Measurements from ENCODE around the gene C16orf78. TPM values are rescaled to one million over a fixed set of nuclear protein-coding genes. Genes with fewer than 3 reads are reported as not detected.

Gene C16orf78
- total RNA-seq, 1 donor from 2014 or later = not detected

- DNase-seq (ENCODE audit: low read depth in 2 of 2) = no peak
These were observed 55.2 kb downstream of the C16orf78 start for GRCh38 chr16:49428808-49429207.

- no peak for DNase-seq (ENCODE audit: low read depth in 2 of 2)
These were observed 57.4 kb downstream of the C16orf78 start for GRCh38 chr16:49431040-49431439.

GRCh38 chr16:49431591-49432290 is 58.1 kb downstream of the C16orf78 start:
- DNase-seq (ENCODE audit: low read depth in 2 of 2) = no peak

GRCh38 chr16:49434733-49435132 is 61.1 kb downstream of the C16orf78 start:
- DNase-seq (ENCODE audit: low read depth in 2 of 2) = no peak

- DNase-seq (ENCODE audit: low read depth in 2 of 2) = no peak
These were observed 62.6 kb downstream of the C16orf78 start for GRCh38 chr16:49436181-49436580.

GRCh38 chr16:49437344-49437743 is 63.7 kb downstream of the C16orf78 start:
- no peak for DNase-seq (ENCODE audit: low read depth in 2 of 2)

- no peak for DNase-seq (ENCODE audit: low read depth in 2 of 2)
These were observed 65.4 kb downstream of the C16orf78 start for GRCh38 chr16:49439050-49439449.

GRCh38 chr16:49439676-49440075 is 66.1 kb downstream of the C16orf78 start:
- no peak for DNase-seq (ENCODE audit: low read depth in 2 of 2)

GRCh38 chr16:49440156-49441065 is 66.8 kb downstream of the C16orf78 start:
- no peak for DNase-seq (ENCODE audit: low read depth in 2 of 2)

- DNase-seq (ENCODE audit: low read depth in 2 of 2) = peak; percentile 9 to 43
These were observed 67.8 kb downstream of the C16orf78 start for GRCh38 chr16:49441366-49441780.

GRCh38 chr16:49442805-49443204 is 69.2 kb downstream of the C16orf78 start:
- DNase-seq (ENCODE audit: low read depth in 2 of 2) = no peak

- DNase-seq (ENCODE audit: low read depth in 2 of 2) = no peak
These were observed 70.0 kb downstream of the C16orf78 start for GRCh38 chr16:49443576-49443975.

- DNase-seq (ENCODE audit: low read depth in 2 of 2) = no peak
These were observed 73.2 kb downstream of the C16orf78 start for GRCh38 chr16:49446805-49447204.

Other genes with a start within 250 kb of the C16orf78 start
- under 0.01 TPM in 1 of 2 replicates, not detected in the other for gene CBLN1, start 92.0 kb upstream of the C16orf78 start, total RNA-seq